SIG-M5 treated with dmso at 0.1 percent for 504 hours (cell line): ENCODE measurements around the gene VPS4A.
"Not testable (repeated sequence)": the region's sequence is repeated elsewhere in the genome, so short reads cannot be mapped to it uniquely, and the experiment has no call there.

Experiments used
- DNase-seq: peaks from one replicate; lab custom pipeline; 2025; ENCODE audit not compliant: unreplicated experiment; lab: John Stamatoyannopoulos, UW

The VPS4A gene

DNA sequence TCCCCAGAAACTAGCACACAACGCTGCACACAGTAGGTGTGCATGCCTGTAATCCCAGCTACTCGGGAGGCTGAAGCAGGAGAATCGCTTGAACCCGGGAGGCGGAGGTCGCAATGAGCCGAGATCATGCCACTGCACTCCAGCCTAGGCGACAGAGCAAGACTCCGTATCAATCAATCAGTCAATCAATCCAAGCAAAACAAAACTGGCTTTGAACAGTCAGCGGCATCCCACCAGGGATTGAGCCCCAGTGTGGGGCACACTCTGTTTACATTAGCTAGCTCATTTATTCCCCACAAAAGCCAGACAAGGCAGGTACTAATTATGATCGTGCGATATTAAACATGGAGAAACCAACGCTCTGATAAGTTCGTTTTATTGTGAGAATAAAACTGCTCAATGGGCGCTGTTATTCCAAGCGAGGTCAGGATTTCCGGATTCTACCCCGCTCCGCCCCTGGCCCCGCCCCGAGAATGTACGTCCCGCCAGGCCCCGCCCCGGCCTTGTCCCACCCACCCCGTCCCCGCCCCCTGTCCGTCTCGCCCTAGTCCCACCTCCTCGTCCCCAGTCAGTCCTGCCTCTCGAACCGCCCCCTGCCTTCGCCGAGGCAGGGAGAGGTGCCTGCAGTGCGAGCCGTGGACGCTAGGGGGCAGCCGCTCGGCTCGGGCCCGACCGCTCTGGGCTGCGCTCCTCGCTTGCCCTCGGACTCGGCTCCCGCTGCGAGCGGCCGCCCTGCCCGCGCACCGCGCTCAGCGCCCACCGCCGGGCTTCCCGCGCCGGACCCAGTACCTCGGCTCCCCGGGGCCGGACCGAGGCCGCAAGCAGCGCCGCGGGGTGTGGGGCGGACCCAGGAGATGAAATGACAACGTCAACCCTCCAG is at the start of gene VPS4A:
VPS4A (plus strand) TSS at position 698 of the 880 bp plus-strand sequence; CDS start at position 860, 162 bp downstream.
- peak; percentile 93 for DNase-seq

DNA sequence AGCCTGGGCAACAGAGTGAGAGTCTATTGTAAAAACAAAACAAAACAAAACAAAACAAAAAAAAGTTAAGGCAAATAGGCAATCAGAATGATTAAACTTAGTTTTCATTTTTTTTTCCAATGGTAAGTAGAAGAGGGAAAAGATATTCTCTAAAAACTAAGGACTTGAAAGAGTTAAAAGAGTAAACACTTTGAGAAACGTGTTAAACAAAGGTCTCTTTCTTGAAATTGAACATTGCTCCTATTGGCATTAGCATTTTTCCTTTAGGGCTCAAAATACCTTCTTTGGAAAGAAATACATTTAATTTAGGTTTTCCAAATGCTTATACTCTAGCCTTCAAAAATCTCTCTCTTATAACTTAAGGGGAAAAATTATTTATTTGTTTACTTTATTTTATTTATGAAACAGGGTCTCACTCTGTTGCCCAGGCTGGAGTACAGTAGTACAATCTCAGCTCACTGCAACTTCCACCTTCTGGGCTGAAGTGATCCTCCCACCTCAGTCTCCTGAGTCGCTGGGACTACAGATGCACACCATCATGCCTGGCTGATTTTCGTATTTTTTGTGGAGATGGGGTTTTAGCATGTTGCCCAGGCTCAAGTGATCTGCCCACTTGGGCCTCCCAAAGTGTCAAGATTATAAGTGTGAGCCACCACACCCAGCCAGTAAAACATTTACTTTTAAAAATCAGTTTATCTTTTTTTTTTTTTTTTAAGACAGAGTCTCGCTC is 44.7 kb upstream of the VPS4A start:
- DNase-seq: no peak

DNA sequence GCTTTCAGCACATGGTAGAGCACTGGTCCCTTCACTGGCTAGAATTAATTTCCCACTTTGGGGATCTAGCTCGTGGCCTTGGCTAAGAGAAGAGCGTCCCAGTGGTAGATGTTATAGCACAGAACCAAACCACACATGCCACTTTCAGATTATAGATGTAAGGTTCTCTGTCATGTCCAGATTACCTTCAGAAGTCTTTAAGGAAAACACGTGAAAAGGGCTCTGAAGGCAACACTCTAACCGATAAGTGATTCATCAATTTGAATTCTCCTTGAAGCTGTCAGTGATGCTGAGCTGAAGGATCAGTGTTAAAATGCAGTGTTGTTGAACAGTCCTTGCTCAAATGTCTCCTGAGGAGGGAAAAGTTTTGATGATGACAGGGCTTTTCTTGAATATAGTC is 43.5 kb upstream of the VPS4A start:
- no peak for DNase-seq

DNA sequence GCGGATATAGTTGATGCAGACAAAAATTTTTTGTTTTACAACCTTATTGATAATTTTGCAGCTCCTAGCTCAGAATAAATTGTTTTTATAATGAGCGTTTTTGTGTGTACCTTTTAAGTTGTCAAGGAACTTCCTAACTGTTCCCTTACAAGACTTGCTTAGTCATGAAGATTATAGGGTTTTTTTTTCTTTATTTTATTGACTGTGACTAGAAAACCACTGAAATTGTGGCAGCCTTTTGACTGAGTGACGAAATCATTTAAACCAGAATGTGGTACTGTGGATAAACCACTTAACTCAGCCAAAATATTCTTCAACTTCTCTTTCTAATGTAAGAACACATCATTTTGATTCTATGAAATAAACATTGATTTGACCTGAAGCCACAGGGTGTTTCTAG is 40.8 kb upstream of the VPS4A start:
- DNase-seq: peak; percentile 47

DNA sequence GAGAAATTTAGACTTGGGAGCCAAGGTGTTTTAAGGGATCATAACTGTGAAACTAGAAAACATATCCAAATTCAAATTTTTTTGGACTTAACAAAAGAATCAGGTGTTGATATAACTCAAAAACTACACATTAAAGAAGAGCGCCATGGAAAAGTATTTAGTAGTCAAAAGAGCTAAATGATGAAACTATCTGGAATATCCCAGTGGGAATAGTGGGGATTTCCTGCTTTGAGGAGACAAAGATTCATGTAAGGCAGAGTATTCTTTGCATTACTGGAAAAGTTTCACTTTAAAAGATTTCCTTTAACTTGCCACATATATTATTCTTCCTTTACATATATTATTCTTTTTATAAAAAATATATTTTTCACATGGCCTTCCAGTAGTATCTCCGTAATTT is 40.3 kb upstream of the VPS4A start:
- no peak for DNase-seq

DNA sequence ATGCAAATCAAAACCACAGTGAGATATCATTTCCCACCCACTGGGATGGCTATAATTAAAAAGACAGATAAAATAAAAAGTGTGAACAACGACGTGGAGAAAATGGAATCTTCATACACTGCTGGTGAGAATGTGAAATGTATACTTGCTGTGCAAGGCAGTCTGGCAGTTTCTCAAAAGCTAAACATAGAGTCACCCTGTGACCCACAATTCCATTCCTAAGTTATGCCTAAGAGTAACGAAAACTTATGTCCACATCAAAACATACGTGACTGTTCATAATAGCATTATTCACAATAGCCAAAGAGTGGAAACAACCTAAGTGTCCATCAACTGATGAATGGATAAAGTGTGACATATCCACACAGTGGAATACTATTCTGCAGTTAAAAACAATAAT is 38.1 kb upstream of the VPS4A start:
- DNase-seq: no peak

DNA sequence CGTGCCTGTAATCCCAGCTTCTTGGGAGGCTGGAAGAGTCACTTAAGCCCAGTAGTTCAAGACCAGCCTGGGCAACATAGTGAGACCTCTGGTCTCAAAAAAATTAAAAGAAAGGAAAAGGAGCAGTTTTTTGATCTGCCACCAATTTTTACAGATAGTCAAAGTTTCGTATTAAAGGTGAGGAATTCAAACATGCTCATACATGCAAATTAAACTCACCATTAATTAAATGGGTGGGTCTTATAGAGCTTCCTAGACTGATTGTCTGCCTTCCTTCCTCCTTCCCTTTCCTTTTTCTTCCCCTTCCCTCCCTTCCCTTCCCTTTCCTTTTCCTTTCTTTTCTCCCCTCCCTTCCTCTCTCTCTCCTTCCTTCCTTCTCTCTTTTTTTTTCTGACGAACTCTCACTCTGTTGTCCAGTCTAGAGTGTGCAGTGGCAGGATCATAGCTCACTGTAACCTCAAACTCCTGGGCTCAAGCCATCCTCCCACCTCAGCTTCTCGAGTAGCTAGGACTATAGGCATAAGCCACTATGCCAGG is 36.4 kb upstream of the VPS4A start:
- DNase-seq: no peak

DNA sequence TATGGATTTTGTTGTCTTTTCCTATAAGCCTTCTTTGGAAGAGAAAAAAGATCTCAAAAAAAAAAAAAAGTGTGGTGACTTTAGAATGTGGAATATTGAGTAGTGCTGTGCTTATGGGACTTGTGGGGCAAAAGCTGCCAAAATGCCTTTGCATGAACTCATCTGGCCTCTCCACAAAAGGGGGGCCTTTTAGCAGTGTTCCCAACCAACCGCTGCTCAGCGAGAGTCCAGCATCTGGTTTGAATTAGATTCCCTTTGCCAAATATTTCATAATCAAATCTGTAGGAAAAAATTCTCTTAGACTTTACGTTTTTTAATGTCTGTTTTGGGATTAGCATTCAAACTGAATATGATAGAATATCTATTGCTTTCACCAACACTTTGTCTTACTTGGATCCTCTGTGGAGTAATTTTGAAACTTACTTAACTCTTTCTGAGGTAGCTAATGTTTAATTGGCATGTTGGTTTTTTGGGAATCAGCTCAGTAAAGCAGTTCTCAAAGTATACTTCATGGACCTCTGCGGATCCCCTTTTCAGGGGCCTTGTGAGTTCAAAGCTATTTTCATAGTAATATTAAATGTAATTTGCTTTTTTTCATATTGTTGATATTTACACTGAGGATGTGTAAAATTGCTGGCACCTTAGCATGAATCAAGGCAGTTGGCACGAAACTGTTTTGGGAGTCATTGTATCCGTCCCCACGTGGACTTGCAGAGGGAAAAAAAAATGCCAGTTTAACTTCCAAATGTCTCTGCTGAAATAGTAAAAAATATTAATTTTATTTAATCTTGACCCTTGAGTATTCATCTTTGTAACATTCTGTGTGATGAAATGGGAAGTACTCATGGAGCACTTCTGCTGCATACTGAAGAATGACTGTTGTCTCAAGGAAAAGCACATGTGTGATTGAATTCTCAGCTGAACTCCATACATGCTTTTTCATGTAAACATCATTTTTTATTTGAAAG is 34.7 kb upstream of the VPS4A start:
- DNase-seq: no peak

DNA sequence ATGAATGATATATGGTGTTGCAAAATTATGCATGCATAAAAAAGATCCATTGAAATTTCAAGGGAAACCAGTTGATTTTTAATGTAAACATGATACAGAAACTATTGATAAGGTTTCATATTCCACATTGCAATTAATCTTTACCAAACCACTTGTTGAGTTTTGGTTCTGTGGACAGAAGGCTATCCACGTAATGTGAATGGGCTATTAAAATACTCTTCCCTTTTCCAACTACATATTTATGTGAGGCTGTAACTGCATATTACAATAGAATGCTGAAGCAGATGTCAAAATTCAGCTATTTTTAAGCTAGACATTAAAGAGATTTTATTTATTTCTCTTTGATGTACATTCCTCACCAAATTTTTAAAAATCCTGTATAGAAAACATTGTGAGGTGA is 33.7 kb upstream of the VPS4A start:
- DNase-seq: no peak

DNA sequence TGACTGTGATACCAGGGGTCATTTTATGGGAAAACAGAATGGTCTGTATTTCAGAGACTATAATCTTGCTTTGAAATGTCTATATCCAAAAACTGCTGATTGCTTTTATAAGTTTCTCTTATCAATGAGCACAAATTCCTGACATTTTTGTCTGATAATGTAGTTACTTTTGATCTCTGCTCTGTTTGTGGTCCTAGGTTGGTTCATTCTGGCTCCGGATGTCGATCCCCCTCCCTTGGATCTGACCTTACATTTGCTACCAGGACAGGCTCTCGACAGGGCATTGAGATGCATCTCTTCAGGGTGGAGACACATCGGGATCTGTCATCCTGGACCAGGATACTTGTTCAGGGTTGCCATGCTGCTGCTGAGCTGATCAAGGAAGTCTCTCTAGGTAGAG is 27.3 kb upstream of the VPS4A start:
- DNase-seq: no peak

DNA sequence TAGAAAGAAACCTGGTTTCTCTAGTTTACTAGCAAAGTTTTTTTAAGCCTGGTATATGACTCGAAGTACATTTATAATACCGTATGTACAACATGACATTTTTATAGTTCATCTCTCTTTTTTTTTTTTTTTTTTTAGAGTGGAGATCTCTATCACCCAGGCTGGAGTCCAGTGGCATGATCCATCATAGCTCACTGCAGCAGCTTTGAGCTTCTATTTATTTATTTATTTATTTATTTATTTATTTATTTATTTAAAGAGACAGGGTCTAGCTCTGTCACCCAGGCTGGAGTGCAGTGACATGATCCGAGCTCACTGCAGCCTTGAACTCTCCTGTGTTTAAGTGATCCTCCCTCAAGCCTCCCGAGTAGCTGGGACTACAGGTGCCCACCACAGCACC is 25.9 kb upstream of the VPS4A start:
- no peak for DNase-seq

DNA sequence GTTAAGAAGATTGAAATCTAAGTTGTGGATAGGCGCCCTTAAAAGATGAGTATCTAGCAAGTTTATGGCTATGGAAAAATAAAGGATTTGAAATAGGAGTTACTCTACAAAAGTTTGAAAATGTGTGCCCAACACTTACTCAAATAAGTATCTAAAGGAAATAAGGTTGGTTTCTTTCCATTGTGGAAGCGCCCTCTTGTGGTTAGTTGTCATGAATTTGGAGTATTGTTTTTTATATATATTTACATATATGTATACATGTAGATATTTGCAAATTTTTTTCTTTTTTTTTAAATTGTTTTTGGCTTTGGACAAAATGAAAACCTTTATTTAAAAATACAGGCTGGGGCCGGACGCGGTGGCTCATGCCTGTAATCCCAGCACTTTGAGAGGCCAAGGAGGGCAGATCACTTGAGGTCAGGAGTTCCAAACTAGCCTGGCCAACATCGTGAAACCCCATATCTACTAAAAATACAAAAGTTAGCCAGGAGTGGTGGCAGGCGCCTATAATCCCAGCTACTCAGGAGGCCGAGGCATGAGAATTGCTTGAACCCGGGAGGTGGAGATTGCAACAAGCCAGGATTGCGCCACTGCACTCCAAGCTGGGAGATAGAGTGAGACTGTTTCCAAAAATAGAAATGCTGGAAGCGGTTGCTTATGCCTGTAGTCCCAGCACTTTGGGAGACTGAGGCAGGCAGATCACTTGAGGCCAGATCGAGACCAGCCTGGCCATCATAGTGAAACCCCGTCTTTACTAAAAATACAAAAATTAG is 24.0 kb upstream of the VPS4A start:
- peak; percentile 61 for DNase-seq

DNA sequence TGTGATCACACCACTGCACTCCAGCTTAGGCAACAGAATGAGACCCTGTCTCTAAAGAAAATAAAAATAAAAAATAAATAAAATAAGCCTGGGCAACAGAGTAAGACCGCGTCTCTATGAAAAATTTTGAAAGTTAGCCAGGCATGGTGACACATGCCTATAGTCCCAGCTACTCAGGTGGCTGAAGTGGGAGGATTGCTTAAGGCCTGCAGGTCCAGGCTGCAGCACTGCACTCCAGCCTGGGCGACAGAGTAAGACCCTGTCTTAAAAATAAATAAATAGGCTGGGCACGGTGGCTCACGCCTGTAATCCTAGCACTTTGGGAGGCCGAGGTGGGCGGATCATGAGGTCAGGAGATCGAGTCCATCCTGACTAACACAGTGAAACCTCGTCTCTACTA is 19.5 kb upstream of the VPS4A start:
- not testable (repeated sequence) for DNase-seq

DNA sequence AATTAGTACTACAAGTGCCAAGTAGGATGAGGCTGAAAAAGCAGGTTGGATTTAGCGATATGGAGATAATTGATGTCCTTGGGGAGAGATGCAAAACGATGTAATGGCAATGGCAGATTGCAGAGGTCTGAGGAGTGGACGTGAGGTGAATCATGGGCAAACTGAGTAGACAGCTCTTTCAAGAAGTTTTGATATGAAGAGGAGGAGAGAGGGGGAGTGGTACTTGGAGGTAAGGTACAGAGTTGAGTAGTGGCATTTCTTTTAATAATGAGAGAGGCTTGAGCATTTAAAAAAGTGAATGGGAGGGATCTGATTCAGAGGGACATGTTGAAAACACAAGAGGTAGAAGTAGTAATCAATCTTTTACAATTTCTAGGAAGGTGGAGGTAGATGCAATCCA is 17.7 kb upstream of the VPS4A start:
- DNase-seq: no peak

DNA sequence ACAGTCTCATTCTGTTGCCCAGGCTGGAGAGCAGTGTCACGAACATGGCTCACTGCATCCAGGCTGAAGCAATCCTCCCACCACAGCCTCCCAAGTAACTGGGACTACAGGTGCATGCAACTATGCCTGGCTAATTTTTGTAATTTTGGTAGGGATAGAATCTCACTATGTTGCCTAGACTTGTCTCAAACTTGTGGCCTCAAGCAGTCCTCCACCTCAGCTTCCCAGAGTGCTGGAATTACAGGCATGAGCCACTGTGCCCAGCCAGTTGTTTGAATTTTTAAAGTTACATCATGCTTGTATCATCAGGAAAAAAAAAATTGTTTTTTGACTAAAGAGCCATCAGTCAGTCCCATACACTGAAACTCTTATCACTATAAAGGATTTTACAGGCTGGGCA is 17.1 kb upstream of the VPS4A start:
- no peak for DNase-seq

DNA sequence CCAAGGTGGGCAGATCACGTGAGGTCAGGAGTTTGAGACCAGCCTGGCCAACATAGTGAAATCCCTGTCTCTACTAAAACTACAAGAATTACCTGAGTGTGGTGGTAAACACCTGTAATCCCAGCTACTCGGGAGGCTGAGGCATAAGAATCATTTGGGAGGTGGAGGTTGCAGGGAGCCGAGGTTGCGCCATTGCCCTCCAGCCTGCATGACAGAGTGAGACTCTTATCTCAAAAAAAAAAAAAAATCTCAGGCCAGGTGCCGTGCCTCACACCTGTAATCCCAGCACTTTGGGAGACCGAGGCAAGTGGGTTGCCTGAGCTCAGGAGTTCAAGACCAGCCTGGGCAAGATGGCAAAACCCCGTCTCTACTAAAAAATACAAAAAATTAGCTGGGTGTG is 14.4 kb upstream of the VPS4A start:
- not testable (repeated sequence) for DNase-seq

DNA sequence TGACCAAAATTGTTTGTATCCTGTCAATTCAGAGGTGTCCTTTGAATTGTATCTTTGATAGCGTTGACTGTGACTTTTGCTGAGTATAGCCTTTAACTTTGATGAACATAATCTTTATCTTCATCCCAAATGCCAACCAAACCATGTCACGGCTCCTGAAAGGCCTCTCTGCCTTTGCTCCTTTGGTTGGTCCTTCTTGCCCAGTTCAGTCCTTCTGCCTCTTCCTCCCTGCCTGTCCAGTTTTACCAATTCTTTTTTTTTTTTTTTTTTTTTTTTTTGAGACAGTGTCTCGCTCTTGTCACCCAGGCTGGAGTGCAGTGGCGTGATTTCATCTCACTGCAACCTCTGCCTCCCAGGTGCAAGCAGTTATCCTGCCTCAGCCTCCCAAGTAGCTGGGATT is 12.9 kb upstream of the VPS4A start:
- no peak for DNase-seq

DNA sequence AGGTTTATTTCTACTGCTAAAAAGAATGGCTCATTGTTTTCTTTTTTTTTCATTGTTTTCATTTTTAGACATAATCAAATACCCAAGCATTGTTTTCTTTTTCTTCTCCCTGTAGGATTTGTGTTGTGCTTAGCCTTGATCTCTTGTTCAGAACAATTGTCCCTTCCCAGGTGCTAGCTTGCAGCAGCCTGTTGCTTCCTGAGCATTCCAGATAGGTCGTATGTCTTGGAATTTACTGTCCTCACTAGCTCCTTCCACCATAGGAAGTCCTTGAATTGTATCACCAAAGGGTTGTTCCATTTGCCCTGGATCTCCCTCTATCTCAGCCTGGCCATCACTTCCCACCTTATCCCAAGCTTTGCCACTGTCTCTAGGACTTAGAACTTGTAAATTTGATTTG is 10.0 kb upstream of the VPS4A start:
- no peak for DNase-seq

DNA sequence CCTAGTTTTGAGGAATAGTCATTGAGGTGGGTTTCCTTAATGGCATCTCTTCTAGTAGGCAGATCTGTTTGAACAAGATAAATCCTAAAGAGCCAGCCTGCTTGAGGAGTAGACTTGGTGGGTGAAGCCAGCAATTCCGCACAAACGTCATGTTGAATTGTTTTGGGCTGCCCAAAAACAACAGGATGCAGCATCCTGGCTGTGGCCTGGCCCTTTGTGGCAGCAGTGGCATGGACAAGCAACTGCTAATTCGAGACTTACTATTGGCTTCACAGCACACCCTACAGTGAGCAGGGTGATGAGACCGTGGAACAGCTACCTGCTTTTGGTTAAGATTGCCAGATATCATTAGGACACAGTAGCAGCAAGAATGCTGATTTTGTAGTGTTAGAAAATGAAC is 9.3 kb upstream of the VPS4A start:
- no peak for DNase-seq

DNA sequence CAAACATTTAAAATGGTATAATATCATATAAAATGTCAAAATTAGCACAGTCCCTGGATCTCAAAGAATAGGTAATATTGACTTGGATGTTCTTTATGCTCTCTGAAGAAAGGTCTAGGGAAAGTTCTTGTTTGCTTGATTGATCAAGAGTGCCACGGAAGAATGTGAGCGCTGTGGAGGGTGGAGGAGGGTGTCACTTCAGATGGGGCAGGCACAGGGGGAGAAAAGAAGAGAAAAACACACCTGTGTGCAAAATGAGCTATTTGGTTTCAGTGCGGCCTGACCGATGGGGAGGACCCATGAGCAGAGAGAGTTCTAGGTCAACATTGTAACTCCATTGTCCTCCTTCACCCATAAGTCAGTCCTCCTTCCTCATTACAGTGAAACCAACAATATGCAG is 8.8 kb upstream of the VPS4A start:
- DNase-seq: no peak
